ENCODE data around the gene GAA.

GAA gene

GRCh38 chr17:80101011-80101945 is at the start of gene GAA:
TSS of gene GAA (plus strand) at chr17:80101581. CDS start at chr17:80104587, 3,006 bp downstream.
- peak; percentile 75 to 93 (median 84) for DNase-seq

GRCh38 chr17:80051681-80052080 is 49.7 kb upstream of the GAA start:
- DNase-seq, result no peak

- no peak for DNase-seq
These were observed 48.3 kb upstream of the GAA start for GRCh38 chr17:80053102-80053501.

- DNase-seq, result no peak
These were observed 45.8 kb upstream of the GAA start for GRCh38 chr17:80055597-80055996.

- DNase-seq, result no peak
These were observed 42.9 kb upstream of the GAA start for GRCh38 chr17:80058311-80058955.

- DNase-seq, result no peak
These were observed 40.7 kb upstream of the GAA start for GRCh38 chr17:80060644-80061043.

GRCh38 chr17:80061421-80061820 is 40.0 kb upstream of the GAA start:
- DNase-seq, result no peak

GRCh38 chr17:80063830-80064585 is 37.4 kb upstream of the GAA start:
- DNase-seq, result no peak

GRCh38 chr17:80064696-80065095 is 36.7 kb upstream of the GAA start:
- no peak for DNase-seq

- DNase-seq, result no peak
These were observed 35.8 kb upstream of the GAA start for GRCh38 chr17:80065478-80066170.

- no peak for DNase-seq
These were observed 33.9 kb upstream of the GAA start for GRCh38 chr17:80067393-80067986.

- DNase-seq, result no peak
These were observed 32.8 kb upstream of the GAA start for GRCh38 chr17:80068301-80069222.

GRCh38 chr17:80070375-80071115 is 30.8 kb upstream of the GAA start:
- no peak for DNase-seq

GRCh38 chr17:80071116-80071841 is 30.1 kb upstream of the GAA start:
- no peak for DNase-seq

GRCh38 chr17:80072410-80072809 is 29.0 kb upstream of the GAA start:
- DNase-seq, result no peak

- no peak for DNase-seq
These were observed 21.3 kb upstream of the GAA start for GRCh38 chr17:80080081-80080480.

- DNase-seq, result no peak
These were observed 19.8 kb upstream of the GAA start for GRCh38 chr17:80081596-80081995.

- DNase-seq, result peak in 5 of 6 experiments; percentile 9 to 64 (median 43)
These were observed 18.8 kb upstream of the GAA start for GRCh38 chr17:80082403-80083135.

- no peak for DNase-seq
These were observed 18.2 kb upstream of the GAA start for GRCh38 chr17:80083136-80083661.
